Lower lobe of right lung (tissue), 2 donors: ENCODE measurements around the gene EOLA2. TPM values are rescaled to one million over a fixed set of nuclear protein-coding genes. Genes with fewer than 3 reads are reported as not detected.
"Not testable (repeated sequence)": the region's sequence is repeated elsewhere in the genome, so short reads cannot be mapped to it uniquely, and the experiment has no call there.

ENCODE experiments used
- ATAC-seq, 2 donors: fragments of 200-7000 bp; cut with Tn5 transposase; one replicate each; pipeline ENCODE4 v1.9.1; 2020 to 2022; ENCODE audit warnings: mild to moderate bottlenecking in 2 of 2, moderate library complexity in 2 of 2
- DNase-seq: peaks from one replicate; pipeline ENCODE4 v3.0.0-alpha.2; 2020
- H3K27ac ChIP-seq: fragments of 200-600 bp; one replicate; pipeline ENCODE4 v1.8.0; 2022
- H3K27me3 ChIP-seq: fragments of 200-600 bp; one replicate; pipeline ENCODE4 v1.8.0; 2022; ENCODE audit warnings: low read depth
- H3K36me3 ChIP-seq: fragments of 200-600 bp; one replicate; pipeline ENCODE4 v1.8.0; 2022; ENCODE audit warnings: mild to moderate bottlenecking
- H3K4me1 ChIP-seq: fragments of 200-600 bp; one replicate; pipeline ENCODE4 v1.8.0; 2022
- H3K4me3 ChIP-seq: fragments of 200-600 bp; one replicate; pipeline ENCODE4 v1.8.0; 2022; ENCODE audit warnings: mild to moderate bottlenecking
- H3K9me3 ChIP-seq: fragments of 200-600 bp; one replicate; pipeline ENCODE4 v1.8.0; 2022
- intact Hi-C: fragments of 100-400 bp; cut with DNase I; formaldehyde crosslinking; loops from one replicate; pipeline ENCODE4 v1.11.0; 2022
- total RNA-seq: library from RNA; stranded (reverse); fragmentation: NEBNext Ultra II Directional; extraction: Animal tissue kit (Norgen Biotek cat#: 25700); gene quantifications from one replicate; pipeline ENCODE4 v1.2.1, GENCODE V29; 2021
- TF ChIP-seq, protein P1 (sequence below): fragments of 200-600 bp; IDR thresholded peaks from one replicate; pipeline ENCODE4 v1.8.0; 2022; ENCODE audit warnings: antibody characterized with exemption, mild to moderate bottlenecking
- donor health status: DM: no; HTN: yes; CAD: no; lungs with severe emphysema.

The EOLA2 gene
- total RNA-seq, 1 donor from 2014 or later = 21.7 TPM

DNA sequence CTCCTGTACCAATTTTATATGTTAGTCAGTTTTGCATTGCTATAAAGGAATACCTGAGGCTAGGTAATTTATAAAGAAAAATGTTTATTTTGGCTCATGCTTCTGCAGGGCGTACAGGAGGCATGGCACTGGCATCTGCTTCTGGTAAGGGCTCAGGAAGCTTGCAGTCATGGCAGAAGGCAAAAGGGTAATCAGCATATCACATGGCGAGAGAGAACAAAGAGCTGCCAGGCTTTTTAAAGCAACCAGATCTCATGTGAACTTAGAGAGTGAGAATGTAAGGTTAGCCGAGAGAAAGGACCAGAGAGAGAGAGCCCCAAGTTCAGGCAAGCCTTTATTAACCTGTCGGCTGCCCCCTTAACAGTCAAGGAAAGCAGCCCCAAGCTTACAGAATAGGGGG, 14.5 kb downstream of the EOLA2 start:
- intact Hi-C loops, H3K27ac ChIP-seq, H3K4me3 ChIP-seq, H3K9me3 ChIP-seq, H3K4me1 ChIP-seq, H3K27me3 ChIP-seq, DNase-seq, H3K36me3 ChIP-seq, ATAC-seq: not testable (repeated sequence)

DNA sequence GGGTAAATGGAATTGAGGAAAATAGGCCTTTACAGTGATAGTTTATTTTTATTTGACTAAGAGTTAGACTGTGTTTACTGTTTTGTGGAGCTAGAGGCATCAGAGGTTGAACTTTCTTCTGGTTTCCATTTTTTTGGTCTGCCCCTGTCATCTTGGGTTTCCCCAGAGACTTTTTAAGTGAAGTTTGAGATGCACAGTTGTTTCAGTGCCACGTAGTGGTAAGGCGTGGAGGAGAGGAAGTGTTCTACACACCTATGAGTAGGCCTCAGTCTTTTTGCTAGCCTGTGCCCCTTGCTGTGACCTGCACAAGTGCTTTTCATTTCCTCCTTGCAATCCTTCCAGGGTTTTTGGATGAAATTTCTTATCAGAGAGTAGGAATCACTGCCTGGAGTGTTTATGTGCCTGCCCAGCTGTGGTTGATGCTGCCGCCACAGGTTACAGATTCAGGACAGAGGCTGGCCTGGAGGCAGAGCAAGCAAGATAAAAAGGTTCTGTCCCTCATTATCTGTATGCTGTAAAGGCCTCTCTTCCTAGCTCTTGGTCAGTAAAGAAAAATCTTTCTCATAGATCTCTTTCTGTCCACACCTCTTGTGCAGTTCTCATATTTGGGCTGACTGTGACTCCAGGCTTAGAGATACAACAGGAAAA, 21.4 kb downstream of the EOLA2 start:
- intact Hi-C loops = no loop called here
- ATAC-seq = no peak

DNA sequence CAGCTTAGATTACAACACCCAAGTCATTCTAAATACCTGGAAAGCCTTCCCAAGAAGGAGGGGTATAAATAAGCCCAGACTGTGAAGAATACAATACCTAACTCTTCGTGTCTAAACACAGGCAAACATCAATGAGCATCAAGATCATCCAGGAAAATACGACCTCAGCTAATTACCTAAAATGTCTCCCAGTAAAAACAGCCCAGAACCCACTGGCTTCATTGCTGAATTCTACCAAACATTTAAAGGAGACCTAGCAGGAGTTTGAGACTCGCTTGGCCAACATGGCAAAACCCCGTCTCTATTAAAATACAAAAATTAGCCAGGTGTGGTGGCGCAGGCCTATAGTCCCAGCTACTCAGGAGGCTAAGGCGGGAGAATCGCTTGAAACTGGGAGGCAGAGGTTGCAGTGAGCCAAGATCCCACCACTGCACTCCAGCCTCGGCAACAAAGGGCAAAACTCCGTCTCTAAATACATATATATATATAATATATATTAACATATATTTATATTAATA, 28.1 kb downstream of the EOLA2 start:
- TF ChIP-seq, protein P1, sequence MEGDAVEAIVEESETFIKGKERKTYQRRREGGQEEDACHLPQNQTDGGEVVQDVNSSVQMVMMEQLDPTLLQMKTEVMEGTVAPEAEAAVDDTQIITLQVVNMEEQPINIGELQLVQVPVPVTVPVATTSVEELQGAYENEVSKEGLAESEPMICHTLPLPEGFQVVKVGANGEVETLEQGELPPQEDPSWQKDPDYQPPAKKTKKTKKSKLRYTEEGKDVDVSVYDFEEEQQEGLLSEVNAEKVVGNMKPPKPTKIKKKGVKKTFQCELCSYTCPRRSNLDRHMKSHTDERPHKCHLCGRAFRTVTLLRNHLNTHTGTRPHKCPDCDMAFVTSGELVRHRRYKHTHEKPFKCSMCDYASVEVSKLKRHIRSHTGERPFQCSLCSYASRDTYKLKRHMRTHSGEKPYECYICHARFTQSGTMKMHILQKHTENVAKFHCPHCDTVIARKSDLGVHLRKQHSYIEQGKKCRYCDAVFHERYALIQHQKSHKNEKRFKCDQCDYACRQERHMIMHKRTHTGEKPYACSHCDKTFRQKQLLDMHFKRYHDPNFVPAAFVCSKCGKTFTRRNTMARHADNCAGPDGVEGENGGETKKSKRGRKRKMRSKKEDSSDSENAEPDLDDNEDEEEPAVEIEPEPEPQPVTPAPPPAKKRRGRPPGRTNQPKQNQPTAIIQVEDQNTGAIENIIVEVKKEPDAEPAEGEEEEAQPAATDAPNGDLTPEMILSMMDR = no peak
- ATAC-seq = no peak
- DNase-seq = no peak
- Histone ChIP-seq H3K36me3 (no peaks in the 10 kb centered on the region), H3K27ac (no peak overlapping the region), H3K9me3 (no peaks in the 10 kb centered on the region), H3K4me1 (no peaks in the 10 kb centered on the region), H3K4me3 (no peak overlapping the region), H3K27me3 (no peaks in the 10 kb centered on the region)
- intact Hi-C loops = no loop called here

More for the DNA sequence above, 21.4 kb downstream of the EOLA2 start:
- DNase-seq = no peak
- TF ChIP-seq, protein P1 = no peak
- Histone ChIP-seq H3K36me3 (no peaks in the 10 kb centered on the region), H3K27ac (no peak overlapping the region), H3K27me3 (no peaks in the 10 kb centered on the region), H3K4me1 (no peaks in the 10 kb centered on the region), H3K4me3 (no peak overlapping the region), H3K9me3 (no peaks in the 10 kb centered on the region)

DNA sequence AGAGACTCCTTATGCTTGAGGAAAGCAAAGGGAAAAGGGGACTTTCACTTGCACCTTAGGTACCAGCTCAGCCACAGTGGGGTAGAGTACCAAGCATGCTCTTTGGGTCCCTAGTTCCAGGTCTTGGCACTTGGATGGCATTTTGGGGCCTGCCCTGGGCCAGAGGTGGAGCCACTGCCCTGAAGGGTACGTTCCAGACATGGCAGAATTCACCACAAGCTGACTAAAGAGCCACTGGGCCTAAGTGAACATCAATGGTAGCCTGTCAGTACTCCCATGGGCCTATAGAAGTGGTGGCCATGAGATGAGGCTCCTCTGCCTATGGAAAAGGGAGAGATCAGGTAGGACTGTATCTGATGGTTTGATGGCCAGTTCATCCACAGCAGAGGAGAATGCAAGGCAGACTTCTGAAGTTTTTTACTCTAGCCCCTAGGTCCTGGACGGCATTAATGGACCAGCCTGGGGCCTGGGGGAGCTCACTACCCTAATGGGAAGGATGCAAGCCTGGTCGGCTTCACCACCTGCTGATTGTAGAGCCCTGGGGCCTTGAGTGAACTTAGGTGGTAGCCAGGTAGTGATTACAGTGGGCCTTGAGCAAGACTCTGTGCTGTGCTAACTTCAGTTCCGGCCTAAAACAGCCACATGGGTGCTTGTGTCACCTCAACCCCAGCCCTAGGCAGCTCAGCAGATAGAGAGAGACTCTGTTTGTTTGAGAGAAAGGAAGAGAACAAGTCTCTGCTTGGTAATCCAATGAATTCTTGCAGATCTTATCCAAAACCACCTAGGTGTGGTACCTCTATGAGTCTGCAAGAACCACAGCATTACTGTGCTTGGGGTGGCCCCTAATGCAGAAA, 28.7 kb downstream of the EOLA2 start:
- ATAC-seq (no peak), DNase-seq (no peak)
- Histone ChIP-seq H3K27ac (no peak overlapping the region), H3K9me3 (no peaks in the 10 kb centered on the region), H3K27me3 (no peaks in the 10 kb centered on the region), H3K4me3 (no peak overlapping the region), H3K4me1 (no peaks in the 10 kb centered on the region), H3K36me3 (no peaks in the 10 kb centered on the region)
- TF ChIP-seq, protein P1 = no peak
- intact Hi-C loops = no loop called here

DNA sequence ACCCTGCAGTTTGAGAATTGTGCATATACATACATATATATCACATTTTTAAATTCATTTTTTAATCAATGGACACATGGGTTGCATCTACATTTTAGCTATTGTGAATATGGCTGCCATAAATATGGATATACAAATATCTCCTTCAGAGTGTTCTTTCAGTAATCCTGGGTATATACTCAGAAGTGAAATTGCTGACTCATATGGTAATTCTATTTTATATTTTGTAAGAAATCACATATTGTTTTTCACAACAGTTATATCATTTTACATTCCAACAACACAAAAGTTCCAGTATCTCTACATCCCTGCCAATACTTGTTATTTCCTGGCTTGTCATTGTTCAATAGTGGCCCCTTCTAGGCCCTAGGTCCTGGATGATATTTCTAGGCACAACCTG, 29.6 kb downstream of the EOLA2 start:
- H3K27ac ChIP-seq = no peak overlapping the region
- TF ChIP-seq, protein P1 = no peak
- intact Hi-C loops = no loop called here
- no peak overlapping the region for H3K4me3 ChIP-seq
- H3K27me3 ChIP-seq = no peaks in the 10 kb centered on the region
- no peak for DNase-seq
- no peaks in the 10 kb centered on the region for H3K4me1 ChIP-seq
- H3K9me3 ChIP-seq = no peaks in the 10 kb centered on the region
- no peak for ATAC-seq
- H3K36me3 ChIP-seq = no peaks in the 10 kb centered on the region

DNA sequence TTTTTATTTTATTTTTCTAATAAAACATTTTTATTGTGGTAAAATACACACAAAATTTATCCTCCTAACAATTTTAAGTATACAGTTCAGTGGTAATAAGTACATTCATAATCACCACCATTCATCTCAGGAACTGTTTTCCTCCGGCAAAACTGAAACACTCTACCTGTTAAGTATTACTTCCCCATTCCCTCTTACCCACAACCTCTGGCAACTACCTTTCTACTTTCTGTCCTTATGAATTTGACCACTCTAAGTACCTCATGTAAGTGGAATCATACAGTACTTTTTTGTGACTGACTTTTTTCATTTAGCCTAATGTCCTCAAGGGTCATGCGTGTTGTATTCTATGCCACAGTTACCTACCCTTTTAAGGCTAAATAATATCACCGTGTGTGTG, 30.0 kb downstream of the EOLA2 start:
- no peak for ATAC-seq
- H3K27me3 ChIP-seq = no peaks in the 10 kb centered on the region
- no peak for DNase-seq
- no peaks in the 10 kb centered on the region for H3K36me3 ChIP-seq
- TF ChIP-seq, protein P1 = no peak
- no peaks in the 10 kb centered on the region for H3K9me3 ChIP-seq
- H3K4me3 ChIP-seq = no peak overlapping the region
- H3K27ac ChIP-seq = no peak overlapping the region
- H3K4me1 ChIP-seq = no peaks in the 10 kb centered on the region
- intact Hi-C loops = no loop called here
